Smooth muscle cell (in vitro differentiated cells): Measurements from ENCODE around the gene CSPG4. TPM values are rescaled to one million over a fixed set of nuclear protein-coding genes. Genes with fewer than 3 reads are reported as not detected.
A peak's percentile ranks its signal among the peaks of the same experiment; 100 is the strongest.
"Not testable (repeated sequence)": the region's sequence is repeated elsewhere in the genome, so short reads cannot be mapped to it uniquely, and the experiment has no call there.

Experiments used
- DNase-seq: peaks from one replicate; lab custom pipeline; 2025; ENCODE audit not compliant: unreplicated experiment; lab: John Stamatoyannopoulos, UW
- H2AFZ ChIP-seq: fragments of 200-600 bp; sonication (generic); 2 replicates; pipeline ENCODE4 v1.6.0; 2016; ENCODE audit warnings: antibody characterized with exemption, low read depth, mild to moderate bottlenecking
- H3F3A ChIP-seq: fragments of 200-600 bp; sonication (generic); 2 replicates; pipeline ENCODE4 v1.6.0; 2017; ENCODE audit warnings: antibody characterized with exemption, low read depth
- H3K27ac ChIP-seq: fragments of 200-600 bp; sonication (generic); 2 replicates; pipeline ENCODE4 v1.5.1; 2016; ENCODE audit warnings: low read depth, mild to moderate bottlenecking
- H3K27me3 ChIP-seq: fragments of 200-600 bp; sonication (generic); 2 replicates; pipeline ENCODE4 v1.6.1; 2016; ENCODE audit warnings: low read depth, mild to moderate bottlenecking
- H3K36me3 ChIP-seq: fragments of 200-600 bp; sonication (generic); 2 replicates; pipeline ENCODE4 v1.5.1; 2016; ENCODE audit warnings: low read depth
- H3K4me1 ChIP-seq: fragments of 200-600 bp; sonication (generic); 2 replicates; pipeline ENCODE4 v1.5.1; 2016; ENCODE audit warnings: low read depth
- H3K4me2 ChIP-seq: fragments of 200-600 bp; sonication (generic); 2 replicates; pipeline ENCODE4 v1.6.0; 2016; ENCODE audit warnings: mild to moderate bottlenecking
- H3K4me3 ChIP-seq: fragments of 200-600 bp; sonication (generic); 2 replicates; pipeline ENCODE4 v1.5.1; 2016; ENCODE audit warnings: mild to moderate bottlenecking
- H3K79me2 ChIP-seq: fragments of 200-600 bp; sonication (generic); 2 replicates; pipeline ENCODE4 v1.6.0; 2016; ENCODE audit warnings: low read depth, mild to moderate bottlenecking
- H3K9ac ChIP-seq: fragments of 200-600 bp; sonication (generic); 2 replicates; pipeline ENCODE4 v1.6.0; 2016; ENCODE audit warnings: low read depth
- H3K9me3 ChIP-seq: fragments of 200-600 bp; sonication (generic); replicated peaks from 2 replicates; pipeline ENCODE4 v1.5.1; 2016; ENCODE audit warnings: low read depth
- H4K20me1 ChIP-seq: fragments of 200-600 bp; sonication (generic); 2 replicates; pipeline ENCODE4 v1.6.0; 2016; ENCODE audit warnings: low read depth
- CTCF ChIP-seq: fragments of 200-600 bp; sonication (generic); IDR thresholded peaks from 2 replicates; pipeline ENCODE4 v1.5.1; 2017; ENCODE audit warnings: borderline replicate concordance, mild to moderate bottlenecking, antibody characterized with exemption; ENCODE audit not compliant: insufficient read depth, poor library complexity, severe bottlenecking
- WGBS: methylation state at CpG from one replicate; pipeline ENCODE4 v1.1.7; 2016; ENCODE audit warnings: low lambda C conversion rate; 5-methylcytosine and 5-hydroxymethylcytosine counted together
- polyA plus RNA-seq: library from polyadenylated mRNA; unstranded; fragments of >200 nt; fragmentation: Nextera tagmentation; extraction: Ambion mirVana; gene quantifications from 2 replicates; pipeline ENCODE4 v1.2.1, GENCODE V29; 2016
- total RNA-seq: library from RNA; depleted of rRNA; stranded (reverse); fragments of >200 nt; gene quantifications from 2 replicates; pipeline ENCODE4 v1.2.3, GENCODE V29; 2014

Gene CSPG4
- total and polyA plus RNA-seq, 2 experiments from 2014 or later: 35.3 to 54.9 TPM

GRCh38 chr15:75720297-75720696, 7.6 kb upstream of the CSPG4 start:
- no peak overlapping the region for H3K4me2 ChIP-seq
- H3K9ac ChIP-seq: no peak overlapping the region
- no peaks in the 10 kb centered on the region for H3K79me2 ChIP-seq
- H3F3A ChIP-seq: no peaks in the 10 kb centered on the region
- no peak overlapping the region for H3K27ac ChIP-seq
- H3K36me3 ChIP-seq: no peaks in the 10 kb centered on the region
- H4K20me1 ChIP-seq: no peaks in the 10 kb centered on the region
- DNase-seq: no peak
- TF ChIP-seq CTCF: no peak
- no peak overlapping the region for H2AFZ ChIP-seq
- 95% methylated on average over 7 of the region's 7 CpGs for WGBS
- peaks cover 4% of the 10 kb centered on the region for H3K4me1 ChIP-seq
- H3K4me3 ChIP-seq: no peak overlapping the region
- H3K9me3 ChIP-seq: no peaks in the 10 kb centered on the region
- H3K27me3 ChIP-seq: no peaks in the 10 kb centered on the region

- H3K4me1 ChIP-seq: peaks cover under 1% of the 10 kb centered on the region
- no peaks in the 10 kb centered on the region for H3F3A ChIP-seq
- no peak overlapping the region for H3K4me3 ChIP-seq
- no peak overlapping the region for H3K9ac ChIP-seq
- no peak overlapping the region for H2AFZ ChIP-seq
- no peak for DNase-seq
- H3K36me3 ChIP-seq: no peaks in the 10 kb centered on the region
- no peaks in the 10 kb centered on the region for H3K79me2 ChIP-seq
- peak overlapping the region; percentile 50 for H3K4me2 ChIP-seq
- no peak overlapping the region for H3K27ac ChIP-seq
- no peaks in the 10 kb centered on the region for H3K27me3 ChIP-seq
- H3K9me3 ChIP-seq: no peaks in the 10 kb centered on the region
- WGBS: 22% methylated on average over 3 of the region's 3 CpGs
- TF ChIP-seq CTCF: no peak
- no peaks in the 10 kb centered on the region for H4K20me1 ChIP-seq
Observed at GRCh38 chr15:75718328-75718727, 5.7 kb upstream of the CSPG4 start.

GRCh38 chr15:75717001-75717400, 4.4 kb upstream of the CSPG4 start:
- H2AFZ ChIP-seq, H3K27ac ChIP-seq, H3K4me1 ChIP-seq, H3K9ac ChIP-seq, H4K20me1 ChIP-seq, H3K4me2 ChIP-seq, H3K4me3 ChIP-seq, H3F3A ChIP-seq, H3K27me3 ChIP-seq, H3K79me2 ChIP-seq, DNase-seq, H3K36me3 ChIP-seq, H3K9me3 ChIP-seq: not testable (repeated sequence)
- WGBS: 92% methylated on average over 6 of the region's 6 CpGs

GRCh38 chr15:75716249-75716950, 3.8 kb upstream of the CSPG4 start:
- WGBS: 83% methylated on average over 5 of the region's 10 CpGs
- H3K27me3 ChIP-seq, H3K4me2 ChIP-seq, H3K36me3 ChIP-seq, H2AFZ ChIP-seq, H3K79me2 ChIP-seq, DNase-seq, H4K20me1 ChIP-seq, H3F3A ChIP-seq, H3K4me1 ChIP-seq, H3K9me3 ChIP-seq, H3K27ac ChIP-seq, H3K4me3 ChIP-seq, H3K9ac ChIP-seq: not testable (repeated sequence)

DNA sequence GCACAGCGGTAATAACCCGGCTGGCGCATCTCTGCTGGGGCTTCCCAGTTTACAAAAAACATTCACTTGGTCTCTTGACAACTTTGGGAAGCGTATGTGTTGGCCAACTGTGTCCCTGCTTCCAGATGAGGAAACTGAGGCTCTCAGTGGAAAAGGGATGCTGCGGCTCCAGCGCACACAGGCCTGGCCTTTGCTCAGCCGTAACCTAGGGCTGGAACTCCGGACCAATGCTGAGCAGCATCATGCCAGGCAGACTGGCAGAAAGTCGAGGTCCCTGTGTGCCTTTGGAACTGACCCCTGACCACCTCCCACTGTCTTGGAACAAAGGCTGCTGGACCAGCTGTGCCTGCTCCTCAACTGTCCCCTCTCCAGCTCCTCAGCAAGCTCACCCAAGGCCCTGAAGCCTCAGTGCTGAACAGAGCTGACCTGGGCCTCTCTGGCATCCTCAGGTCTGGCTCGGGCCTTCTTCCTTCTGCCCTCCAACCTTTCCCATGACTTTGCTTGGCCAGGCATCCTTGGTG, 2.7 kb upstream of the CSPG4 start:
- not testable (repeated sequence) for DNase-seq, H3K27ac ChIP-seq, H3K36me3 ChIP-seq, H2AFZ ChIP-seq, H3K9me3 ChIP-seq, H3K79me2 ChIP-seq, H3K4me3 ChIP-seq, H4K20me1 ChIP-seq, H3K4me1 ChIP-seq, H3K4me2 ChIP-seq, H3K9ac ChIP-seq, H3K27me3 ChIP-seq, H3F3A ChIP-seq
- WGBS: 96% methylated on average over 9 of the region's 10 CpGs
